B cell (primary cell): ENCODE results near the gene WDR73.

ENCODE experiments used
- CTCF ChIP-seq: fragments of 200-600 bp; IDR thresholded peaks from one replicate; pipeline ENCODE4 v1.8.0; 2022; ENCODE audit warnings: antibody characterized with exemption, mild to moderate bottlenecking
- EZH2 ChIP-seq: IDR thresholded peaks from 2 replicates; pipeline ENCODE4 v1.6.1; 2012; ENCODE audit warnings: borderline replicate concordance, low read depth, mild to moderate bottlenecking, moderate library complexity, low read length; ENCODE audit not compliant: insufficient read depth, poor library complexity, severe bottlenecking

- TF ChIP-seq CTCF (no peak), EZH2 (no peak)
Observed at GRCh38 chr15:84600331-84600686, 53.8 kb downstream of the WDR73 start.
